ENCODE measurements around the gene CCDC27.

CCDC27 gene

GRCh38 chr1:3814771-3815561 is 62.7 kb downstream of the CCDC27 start:
- POLR2A ChIA-PET = no interaction called here
- CTCF ChIA-PET = no interaction called here

GRCh38 chr1:3816331-3817137 is 64.3 kb downstream of the CCDC27 start:
- CTCF ChIA-PET = no interaction called here
- POLR2A ChIA-PET = no interaction called here
- no peak for DNase-seq (ENCODE audit: extremely low spot score)
- TF ChIP-seq, protein P1, sequence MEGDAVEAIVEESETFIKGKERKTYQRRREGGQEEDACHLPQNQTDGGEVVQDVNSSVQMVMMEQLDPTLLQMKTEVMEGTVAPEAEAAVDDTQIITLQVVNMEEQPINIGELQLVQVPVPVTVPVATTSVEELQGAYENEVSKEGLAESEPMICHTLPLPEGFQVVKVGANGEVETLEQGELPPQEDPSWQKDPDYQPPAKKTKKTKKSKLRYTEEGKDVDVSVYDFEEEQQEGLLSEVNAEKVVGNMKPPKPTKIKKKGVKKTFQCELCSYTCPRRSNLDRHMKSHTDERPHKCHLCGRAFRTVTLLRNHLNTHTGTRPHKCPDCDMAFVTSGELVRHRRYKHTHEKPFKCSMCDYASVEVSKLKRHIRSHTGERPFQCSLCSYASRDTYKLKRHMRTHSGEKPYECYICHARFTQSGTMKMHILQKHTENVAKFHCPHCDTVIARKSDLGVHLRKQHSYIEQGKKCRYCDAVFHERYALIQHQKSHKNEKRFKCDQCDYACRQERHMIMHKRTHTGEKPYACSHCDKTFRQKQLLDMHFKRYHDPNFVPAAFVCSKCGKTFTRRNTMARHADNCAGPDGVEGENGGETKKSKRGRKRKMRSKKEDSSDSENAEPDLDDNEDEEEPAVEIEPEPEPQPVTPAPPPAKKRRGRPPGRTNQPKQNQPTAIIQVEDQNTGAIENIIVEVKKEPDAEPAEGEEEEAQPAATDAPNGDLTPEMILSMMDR (IDR thresholded peaks at IDR 0.05; ENCODE audit: control extremely low read depth, extremely low read depth, low read depth, missing control alignments) = no peak

More at GRCh38 chr1:3814771-3815561, 62.7 kb downstream of the CCDC27 start:
- TF ChIP-seq, protein P1 (IDR thresholded peaks at IDR 0.05; ENCODE audit: control extremely low read depth, extremely low read depth, low read depth, missing control alignments) = no peak
- DNase-seq (ENCODE audit: extremely low spot score) = no peak

GRCh38 chr1:3817138-3817740 is 65.0 kb downstream of the CCDC27 start:
- no peak for DNase-seq (ENCODE audit: extremely low spot score)
- POLR2A ChIA-PET = no interaction called here
- TF ChIP-seq, protein P1 (IDR thresholded peaks at IDR 0.05; ENCODE audit: control extremely low read depth, extremely low read depth, low read depth, missing control alignments) = no peak
- CTCF ChIA-PET = no interaction called here

GRCh38 chr1:3817821-3818597 is 65.8 kb downstream of the CCDC27 start:
- ChIA-PET POLR2A (no interaction called here), CTCF (no interaction called here)
- TF ChIP-seq, protein P1 (IDR thresholded peaks at IDR 0.05; ENCODE audit: control extremely low read depth, extremely low read depth, low read depth, missing control alignments) = no peak
- DNase-seq (ENCODE audit: extremely low spot score) = no peak

- TF ChIP-seq, protein P1 (IDR thresholded peaks at IDR 0.05; ENCODE audit: control extremely low read depth, extremely low read depth, low read depth, missing control alignments) = no peak
- no peak for DNase-seq (ENCODE audit: extremely low spot score)
- ChIA-PET POLR2A (no interaction called here), CTCF (no interaction called here)
Observed at GRCh38 chr1:3819771-3820200, 67.5 kb downstream of the CCDC27 start.

DNA sequence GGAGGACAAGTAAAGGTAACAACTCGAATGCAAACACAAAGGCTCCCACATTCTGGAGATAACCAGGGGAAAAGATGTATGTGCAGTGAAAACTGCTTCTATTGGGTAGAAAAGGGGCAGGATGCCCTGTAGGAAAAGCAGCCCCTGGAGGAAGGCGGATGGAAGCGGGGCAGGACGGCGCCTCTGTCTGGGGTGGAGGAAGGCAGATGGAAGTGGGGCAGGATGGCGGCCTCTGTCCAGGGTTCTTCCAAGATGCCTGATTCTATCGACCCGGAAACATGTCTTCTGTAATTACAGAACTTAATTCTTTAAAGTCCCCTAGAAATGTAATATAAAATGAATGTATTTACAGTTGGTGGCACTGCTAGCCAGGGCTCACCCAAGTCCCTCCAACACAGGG is 68.1 kb downstream of the CCDC27 start:
- no peak for DNase-seq (ENCODE audit: extremely low spot score)
- POLR2A ChIA-PET = no interaction called here
- CTCF ChIA-PET = no interaction called here
- TF ChIP-seq, protein P1 (IDR thresholded peaks at IDR 0.05; ENCODE audit: control extremely low read depth, extremely low read depth, low read depth, missing control alignments) = no peak

All from GM10248 (cell line).